HEK293T (cell line): ENCODE data around the gene PANK4.
"Not testable (repeated sequence)": the region's sequence is repeated elsewhere in the genome, so short reads cannot be mapped to it uniquely, and the experiment has no call there.

Experiments used
- CTCF ChIA-PET: fragments of 350-600 bp; formaldehyde crosslinking; extraction: SDS; loops from one replicate; lab custom pipeline; 2021; ENCODE audit warnings: antibody characterized with exemption, inconsistent platforms; lab: Yijun Ruan, JAX
- POLR2A ChIA-PET: fragments of 350-600 bp; formaldehyde crosslinking; extraction: SDS; loops from one replicate; lab custom pipeline; 2020; ENCODE audit warnings: antibody characterized with exemption, inconsistent platforms; lab: Yijun Ruan, JAX
- DNase-seq: peaks from one replicate; pipeline ENCODE4 v3.0.0; 2012; ENCODE audit warnings: mixed read lengths; ENCODE audit errors: extremely low spot score
- ARNT ChIP-seq: fragments of 450-650 bp; IDR thresholded peaks from 2 replicates; pipeline ENCODE4 v1.6.1; 2017; ENCODE audit warnings: mild to moderate bottlenecking
- BHLHE40 ChIP-seq: fragments of 450-650 bp; IDR thresholded peaks from 2 replicates; pipeline ENCODE4 v1.6.1; 2016; ENCODE audit warnings: mild to moderate bottlenecking, moderate library complexity, borderline replicate concordance
- CTBP1 ChIP-seq: fragments of 450-650 bp; IDR thresholded peaks from 2 replicates; pipeline ENCODE4 v1.6.1; 2016; ENCODE audit warnings: borderline replicate concordance
- ELF4 ChIP-seq: fragments of 450-650 bp; IDR thresholded peaks from 2 replicates; pipeline ENCODE4 v1.6.1; 2017; ENCODE audit warnings: antibody characterized with exemption
- FOXA1 ChIP-seq: fragments of 450-650 bp; IDR thresholded peaks from 2 replicates; pipeline ENCODE4 v1.6.1; 2016; ENCODE audit warnings: mild to moderate bottlenecking
- FOXK2 ChIP-seq: fragments of 450-650 bp; IDR thresholded peaks from 2 replicates; pipeline ENCODE4 v1.6.1; 2016; ENCODE audit warnings: mild to moderate bottlenecking
- FOXM1 ChIP-seq: fragments of 450-650 bp; IDR thresholded peaks from 2 replicates; pipeline ENCODE4 v1.6.1; 2017; ENCODE audit warnings: mild to moderate bottlenecking, borderline replicate concordance
- HDGF ChIP-seq: fragments of 450-650 bp; IDR thresholded peaks from 2 replicates; pipeline ENCODE4 v1.6.1; 2017; ENCODE audit warnings: antibody characterized with exemption, borderline replicate concordance
- L3MBTL2 ChIP-seq: fragments of 450-650 bp; conservative IDR thresholded peaks from 2 replicates; pipeline ENCODE4 v1.6.1; 2016; ENCODE audit warnings: mild to moderate bottlenecking
- LEF1 ChIP-seq: fragments of 450-650 bp; IDR thresholded peaks from 2 replicates; pipeline ENCODE4 v1.6.1; 2017; ENCODE audit warnings: mild to moderate bottlenecking, borderline replicate concordance
- NFRKB ChIP-seq: fragments of 450-650 bp; IDR thresholded peaks from 2 replicates; pipeline ENCODE4 v1.6.1; 2016; ENCODE audit warnings: mild to moderate bottlenecking, moderate library complexity
- PKNOX1 ChIP-seq: fragments of 450-650 bp; IDR thresholded peaks from 2 replicates; pipeline ENCODE4 v1.6.1; 2016
- SP1 ChIP-seq: fragments of 450-650 bp; IDR thresholded peaks from 2 replicates; pipeline ENCODE4 v1.6.1; 2017
- SUZ12 ChIP-seq: fragments of 450-650 bp; IDR thresholded peaks from 2 replicates; pipeline ENCODE4 v1.6.1; 2016; ENCODE audit warnings: mild to moderate bottlenecking
- TARDBP ChIP-seq: fragments of 450-650 bp; IDR thresholded peaks from 2 replicates; pipeline ENCODE4 v1.6.1; 2016
- ZNF384 ChIP-seq: fragments of 450-650 bp; IDR thresholded peaks from 2 replicates; pipeline ENCODE4 v1.6.1; 2016

The PANK4 gene

GRCh38 chr1:2555634-2556276 lies 29.4 kb upstream of the PANK4 start:
- TF ChIP-seq ELF4 (no peak), LEF1 (no peak), SP1 (no peak), TARDBP (no peak), BHLHE40 (no peak), SUZ12 (no peak), FOXM1 (no peak), FOXA1 (no peak), FOXK2 (no peak), ZNF384 (no peak), PKNOX1 (no peak), L3MBTL2 (no peak), NFRKB (no peak)
- ChIA-PET POLR2A (interaction anchor here (1.0 kb wide), 1 partner anchor 30 kb away, joined by 3 read pairs; no protein-coding TSS in a partner anchor), CTCF (no interaction called here)
- DNase-seq, result no peak

- TF ChIP-seq NFRKB, result no peak
- no peak for TF ChIP-seq BHLHE40
- TF ChIP-seq SUZ12, result no peak
- POLR2A ChIA-PET, result no interaction called here
- CTCF ChIA-PET, result no interaction called here
- DNase-seq, result no peak
These were observed 28.4 kb upstream of the PANK4 start for GRCh38 chr1:2554621-2555387.

- DNase-seq, result no peak
- ChIA-PET CTCF (no interaction called here), POLR2A (no interaction called here)
- TF ChIP-seq FOXM1 (no peak), HDGF (no peak), BHLHE40 (no peak), TARDBP (no peak), ARNT (no peak), LEF1 (no peak), SUZ12 (no peak), ZNF384 (no peak), PKNOX1 (no peak), CTBP1 (no peak), SP1 (no peak), L3MBTL2 (no peak), NFRKB (no peak), FOXA1 (no peak), ELF4 (no peak), FOXK2 (no peak)
These were observed 27.6 kb upstream of the PANK4 start for GRCh38 chr1:2553871-2554620.

GRCh38 chr1:2553076-2553475 lies 26.7 kb upstream of the PANK4 start:
- CTCF ChIA-PET, POLR2A ChIA-PET, DNase-seq: not testable (repeated sequence)

GRCh38 chr1:2552189-2552588 lies 25.8 kb upstream of the PANK4 start:
- POLR2A ChIA-PET, result no interaction called here

GRCh38 chr1:2551544-2551943 lies 25.1 kb upstream of the PANK4 start:
- CTCF ChIA-PET, result interaction anchor here (0.6 kb wide), 1 partner anchor 377 kb away, joined by 3 read pairs; no protein-coding TSS in a partner anchor
- DNase-seq, POLR2A ChIA-PET: not testable (repeated sequence)

More at GRCh38 chr1:2552189-2552588, 25.8 kb upstream of the PANK4 start:
- DNase-seq, result no peak
- CTCF ChIA-PET, result interaction anchor here (0.6 kb wide), 1 partner anchor 378 kb away, joined by 3 read pairs; no protein-coding TSS in a partner anchor
- TF ChIP-seq PKNOX1 (no peak), BHLHE40 (no peak), ARNT (no peak), FOXK2 (no peak), SUZ12 (no peak), TARDBP (no peak), LEF1 (no peak), L3MBTL2 (no peak), ZNF384 (no peak), FOXM1 (no peak), HDGF (no peak), ELF4 (no peak), SP1 (no peak), FOXA1 (no peak)

GRCh38 chr1:2550309-2550861 lies 24.0 kb upstream of the PANK4 start:
- CTCF ChIA-PET, DNase-seq: not testable (repeated sequence)
- POLR2A ChIA-PET, result interaction anchor here (1.2 kb wide), 1 partner anchor 35 kb away, joined by 3 read pairs; no protein-coding TSS in a partner anchor

- ChIA-PET POLR2A (interaction anchor here (1.2 kb wide), 1 partner anchor 36 kb away, joined by 3 read pairs; no protein-coding TSS in a partner anchor), CTCF (interaction anchor here (1.5 kb wide), 1 partner anchor 135 kb away, joined by 3 read pairs; no protein-coding TSS in a partner anchor)
- DNase-seq, result not testable (repeated sequence)
These were observed 23.1 kb upstream of the PANK4 start for GRCh38 chr1:2549367-2550029.
